Measurements from ENCODE around the gene SRF.

DNA sequence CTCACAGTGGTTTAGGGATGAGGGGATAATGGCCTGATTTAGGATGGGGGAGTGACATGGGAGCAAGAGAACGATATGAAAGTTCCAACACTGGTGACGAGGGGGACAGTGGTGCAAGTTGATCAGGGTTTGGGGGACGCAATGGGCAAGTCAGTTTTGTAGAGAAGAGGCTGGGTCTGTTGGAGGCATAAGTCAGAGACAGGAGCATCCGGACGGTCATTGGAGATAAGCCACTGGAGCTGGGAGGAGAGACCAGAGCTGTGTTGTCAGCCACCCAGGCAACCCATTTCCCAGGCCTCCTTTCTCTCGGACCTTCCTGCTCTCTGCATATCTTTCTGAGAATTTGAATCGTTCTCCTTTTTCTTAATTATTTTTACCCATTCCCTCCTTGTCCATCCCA lies 48.7 kb downstream of the SRF start:
- TF ChIP-seq POLR2A (IDR thresholded peaks at IDR 0.05) (no peak), POLR2AphosphoS5 (IDR thresholded peaks at IDR 0.05) (no peak)
